ENCODE results near the gene ARPP19.
A peak's percentile ranks its signal among the peaks of the same experiment; 100 is the strongest.
"Not testable (repeated sequence)": the region's sequence is repeated elsewhere in the genome, so short reads cannot be mapped to it uniquely, and the experiment has no call there.

ARPP19 gene

DNA sequence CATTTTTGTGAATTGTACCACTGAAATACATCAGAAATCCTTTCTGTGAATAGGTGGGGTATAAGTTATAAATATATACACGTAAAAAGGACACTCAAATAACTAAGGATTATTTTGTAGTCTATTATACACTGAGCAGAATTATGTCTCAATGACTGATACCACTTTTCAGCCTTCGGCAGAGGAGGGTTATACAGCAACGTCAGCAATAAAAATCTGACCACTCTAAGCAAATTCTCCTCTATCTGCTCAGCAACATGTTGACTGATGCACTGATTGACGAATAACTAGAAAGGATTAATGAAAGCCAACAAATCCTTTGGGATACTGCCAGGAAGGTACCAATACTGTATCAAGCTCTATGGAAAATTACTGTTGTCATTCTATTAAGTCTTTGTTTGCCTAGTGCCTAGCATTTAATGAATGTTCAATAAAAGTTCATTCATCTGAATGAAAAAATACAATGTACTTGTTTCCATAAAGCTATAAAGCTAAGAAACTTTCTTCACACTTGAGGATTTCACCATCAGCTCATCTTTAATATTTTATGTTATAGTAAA is 5.2 kb downstream of the ARPP19 start:
- DNase-seq (no peak), ATAC-seq (replicated peaks) (no peak)
- H3K4me1 Mint-ChIP-seq = peaks cover 25 to 54% of the 10 kb centered on the region in 2 donors
- H3K27me3 Mint-ChIP-seq = no peaks in the 10 kb centered on the region
- no peak overlapping the region for H3K4me3 Mint-ChIP-seq
- no peak overlapping the region for H3K27ac Mint-ChIP-seq
- H3K36me3 Mint-ChIP-seq = peaks cover 19 to 28% of the 10 kb centered on the region in 2 donors
- no peaks in the 10 kb centered on the region for H3K9me3 Mint-ChIP-seq

GRCh38 chr15:52559575-52559974 is 9.3 kb downstream of the ARPP19 start:
- Mint-ChIP-seq H3K9me3 (no peaks in the 10 kb centered on the region), H3K4me1 (peaks cover 23 to 48% of the 10 kb centered on the region in 2 donors), H3K4me3 (no peak overlapping the region), H3K36me3 (peaks cover 13 to 33% of the 10 kb centered on the region in 2 donors), H3K27me3 (no peaks in the 10 kb centered on the region), H3K27ac (no peak overlapping the region)
- DNase-seq (no peak), ATAC-seq (replicated peaks) (peak; percentile 31 to 41)

DNA sequence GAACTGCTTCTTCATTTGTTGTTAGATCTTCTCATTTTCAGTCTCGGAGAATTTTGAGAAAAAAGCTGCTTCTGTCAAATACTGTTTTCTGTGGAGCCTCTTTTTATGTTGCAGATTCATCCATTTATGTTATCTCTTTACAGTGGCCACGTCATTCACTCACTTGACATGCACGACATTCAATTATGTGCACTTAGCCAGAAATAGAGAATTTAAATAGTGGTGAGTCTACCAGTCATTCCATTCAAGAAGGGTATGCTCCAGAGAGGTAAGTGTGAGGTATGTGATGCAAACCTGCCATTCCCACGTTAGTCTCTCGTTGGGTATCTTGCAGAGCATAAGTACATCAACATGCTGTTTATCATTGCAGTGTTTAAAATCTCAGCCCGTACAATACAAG is 9.8 kb downstream of the ARPP19 start:
- peak overlapping the region; percentile 84 for H3K27ac Mint-ChIP-seq
- DNase-seq = no peak
- ATAC-seq (replicated peaks) = peak in 1 of 2 donors; percentile 43
- H3K36me3 Mint-ChIP-seq = peaks cover 13 to 39% of the 10 kb centered on the region in 2 donors
- no peaks in the 10 kb centered on the region for H3K27me3 Mint-ChIP-seq
- no peaks in the 10 kb centered on the region for H3K9me3 Mint-ChIP-seq
- peak overlapping the region in 1 of 2 donors; percentile 22 for H3K4me3 Mint-ChIP-seq
- peaks cover 24 to 44% of the 10 kb centered on the region in 2 donors for H3K4me1 Mint-ChIP-seq

GRCh38 chr15:52558196-52558595 is 10.6 kb downstream of the ARPP19 start:
- peak overlapping the region; percentile 88 for H3K27ac Mint-ChIP-seq
- ATAC-seq (replicated peaks) (peak; percentile 96 to 99), DNase-seq (peak; percentile 36)
- H3K4me1 Mint-ChIP-seq = peaks cover 27 to 48% of the 10 kb centered on the region in 2 donors
- no peaks in the 10 kb centered on the region for H3K9me3 Mint-ChIP-seq
- H3K27me3 Mint-ChIP-seq = no peaks in the 10 kb centered on the region
- H3K4me3 Mint-ChIP-seq = peak overlapping the region; percentile 33 to 51
- H3K36me3 Mint-ChIP-seq = peaks cover 16 to 42% of the 10 kb centered on the region in 2 donors

- peaks cover 23 to 40% of the 10 kb centered on the region in 2 donors for H3K4me1 Mint-ChIP-seq
- H3K27ac Mint-ChIP-seq = no peak overlapping the region
Observed at GRCh38 chr15:52557274-52557641, 11.6 kb downstream of the ARPP19 start.

GRCh38 chr15:52556524-52557273 is 12.1 kb downstream of the ARPP19 start:
- DNase-seq = no peak
- ATAC-seq (replicated peaks) = no peak
- Mint-ChIP-seq H3K4me3 (no peak overlapping the region), H3K9me3 (no peaks in the 10 kb centered on the region), H3K27me3 (no peaks in the 10 kb centered on the region), H3K27ac (no peak overlapping the region), H3K4me1 (peaks cover 22 to 40% of the 10 kb centered on the region in 2 donors), H3K36me3 (peaks cover 15 to 38% of the 10 kb centered on the region in 2 donors)

More at GRCh38 chr15:52557274-52557641, 11.6 kb downstream of the ARPP19 start:
- Mint-ChIP-seq H3K36me3 (peaks cover 15 to 38% of the 10 kb centered on the region in 2 donors), H3K9me3 (no peaks in the 10 kb centered on the region), H3K27me3 (no peaks in the 10 kb centered on the region), H3K4me3 (no peak overlapping the region)
- no peak for ATAC-seq (replicated peaks)
- no peak for DNase-seq

- no peaks in the 10 kb centered on the region for H3K27me3 Mint-ChIP-seq
- no peak for DNase-seq
- no peak for ATAC-seq (replicated peaks)
- no peak overlapping the region for H3K27ac Mint-ChIP-seq
- H3K36me3 Mint-ChIP-seq = peaks cover 18 to 32% of the 10 kb centered on the region in 2 donors
- H3K4me3 Mint-ChIP-seq = no peak overlapping the region
- H3K4me1 Mint-ChIP-seq = peaks cover 4 to 6% of the 10 kb centered on the region in 2 donors
- H3K9me3 Mint-ChIP-seq = no peaks in the 10 kb centered on the region
Observed at GRCh38 chr15:52552303-52552702, 16.5 kb downstream of the ARPP19 start.

DNA sequence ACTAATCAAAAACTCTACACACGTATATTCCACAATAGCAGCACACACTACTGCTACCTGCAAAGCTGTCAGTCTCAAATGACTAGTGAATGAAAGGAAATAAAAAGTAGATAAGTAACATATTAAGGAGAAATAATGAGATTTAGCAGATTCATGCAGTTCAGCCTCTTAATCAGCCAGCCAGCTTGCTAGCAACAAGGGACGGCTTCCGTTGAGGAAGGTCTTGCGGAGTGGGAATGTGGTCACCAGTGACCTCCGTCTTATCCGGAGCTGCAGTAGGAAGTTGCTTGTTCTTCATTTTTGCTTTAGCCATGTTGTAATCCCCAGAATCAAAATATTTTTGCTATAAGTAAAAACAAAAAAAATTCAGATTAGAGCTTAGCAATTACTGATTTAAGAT is 17.1 kb downstream of the ARPP19 start:
- H3K27me3 Mint-ChIP-seq = no peaks in the 10 kb centered on the region
- peaks cover 23 to 36% of the 10 kb centered on the region in 2 donors for H3K36me3 Mint-ChIP-seq
- no peak overlapping the region for H3K27ac Mint-ChIP-seq
- ATAC-seq (replicated peaks) = no peak
- no peaks in the 10 kb centered on the region for H3K9me3 Mint-ChIP-seq
- H3K4me3 Mint-ChIP-seq = no peak overlapping the region
- peaks cover 4 to 6% of the 10 kb centered on the region in 2 donors for H3K4me1 Mint-ChIP-seq
- DNase-seq = no peak

DNA sequence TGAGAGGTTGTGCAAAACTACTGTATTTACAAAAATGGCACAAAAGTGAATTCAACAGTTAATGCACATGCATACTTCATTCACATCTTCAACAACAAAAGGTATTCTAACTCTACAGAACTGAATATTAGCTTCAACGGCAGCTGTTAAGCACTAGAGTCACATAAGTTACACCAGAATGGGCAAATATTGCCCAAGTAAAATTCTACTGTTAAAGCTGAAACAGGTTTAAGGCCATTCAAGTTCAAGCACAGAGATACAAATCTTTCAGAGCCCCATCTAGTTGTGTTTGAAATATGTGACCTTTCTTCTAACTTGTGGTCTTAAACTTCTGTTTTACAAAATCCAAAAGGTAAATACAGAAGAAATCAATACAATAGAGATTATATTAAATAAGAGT is 17.6 kb downstream of the ARPP19 start:
- not testable (repeated sequence) for H3K9me3 Mint-ChIP-seq; H3K27me3 Mint-ChIP-seq; H3K4me3 Mint-ChIP-seq; H3K4me1 Mint-ChIP-seq; ATAC-seq (replicated peaks); DNase-seq; H3K27ac Mint-ChIP-seq
- peaks cover 28 to 37% of the 10 kb centered on the region in 2 donors for H3K36me3 Mint-ChIP-seq

- ATAC-seq (replicated peaks) (peak in 1 of 2 donors; percentile 27), DNase-seq (no peak)
- Mint-ChIP-seq H3K27ac (peak overlapping the region; percentile 49), H3K27me3 (no peaks in the 10 kb centered on the region), H3K9me3 (peaks cover 10% of the 10 kb centered on the region in 2 donors), H3K36me3 (peaks cover 40 to 41% of the 10 kb centered on the region in 2 donors), H3K4me1 (no peaks in the 10 kb centered on the region), H3K4me3 (no peak overlapping the region)
Observed at GRCh38 chr15:52546031-52546751, 22.6 kb downstream of the ARPP19 start.

DNA sequence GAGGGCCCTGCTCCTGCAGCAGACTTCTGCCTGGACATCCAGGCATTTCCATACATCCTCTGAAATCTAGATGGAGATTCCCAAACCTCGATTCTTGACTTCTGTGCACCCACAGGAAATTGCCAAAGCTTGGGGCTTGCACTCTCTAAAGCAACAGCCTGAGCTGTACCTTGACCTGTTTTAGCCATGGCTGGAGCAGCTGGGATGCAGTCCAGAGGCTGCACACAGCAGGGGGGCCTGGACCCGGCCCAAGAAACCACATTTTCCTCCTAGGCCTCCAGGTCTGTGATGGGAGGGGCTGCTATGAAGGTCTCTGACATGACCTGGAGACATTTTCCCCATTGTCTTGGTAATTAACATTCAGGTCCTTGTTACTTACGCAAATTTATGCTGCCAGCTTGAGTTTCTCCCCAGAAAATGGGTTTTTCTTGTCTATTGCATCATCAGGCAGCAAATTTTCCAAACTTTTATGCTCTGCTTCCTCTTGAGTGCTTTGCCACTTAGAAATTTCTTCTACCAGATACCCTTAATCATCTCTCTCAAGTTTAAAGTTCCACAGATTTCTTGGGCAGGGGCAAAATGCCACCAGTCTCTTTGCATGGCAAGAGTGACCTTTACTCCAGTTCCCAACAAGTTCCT is 28.3 kb downstream of the ARPP19 start:
- no peaks in the 10 kb centered on the region for H3K4me1 Mint-ChIP-seq
- H3K27ac Mint-ChIP-seq = no peak overlapping the region
- DNase-seq = no peak
- H3K36me3 Mint-ChIP-seq = peaks cover 13 to 15% of the 10 kb centered on the region in 2 donors
- H3K9me3 Mint-ChIP-seq = peaks cover 6 to 11% of the 10 kb centered on the region in 2 donors
- no peak for ATAC-seq (replicated peaks)
- no peak overlapping the region for H3K4me3 Mint-ChIP-seq
- H3K27me3 Mint-ChIP-seq = peaks cover 0 to 5% of the 10 kb centered on the region in 2 donors

DNA sequence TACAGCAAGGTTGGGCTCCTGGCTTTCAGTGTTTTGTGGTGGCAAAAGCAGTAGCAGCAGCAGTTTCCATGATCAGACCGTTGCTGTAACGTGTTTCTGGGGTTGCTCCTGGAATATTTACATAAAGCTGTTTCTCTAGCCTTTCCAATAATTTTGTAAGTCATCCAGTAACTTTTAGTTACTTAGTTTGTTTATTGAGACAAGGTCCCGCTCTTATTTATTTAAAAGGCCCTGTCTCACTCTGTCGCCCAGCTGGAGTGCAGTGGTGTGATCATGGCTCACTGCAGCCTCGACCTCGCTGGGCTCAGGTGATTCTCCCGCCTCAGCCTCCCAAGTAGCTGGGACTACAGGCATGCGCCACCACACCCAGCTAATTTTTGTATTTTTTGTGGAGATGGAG is 31.4 kb downstream of the ARPP19 start:
- Mint-ChIP-seq H3K36me3 (peaks cover 4 to 6% of the 10 kb centered on the region in 2 donors), H3K27ac (no peak overlapping the region), H3K4me1 (no peaks in the 10 kb centered on the region), H3K9me3 (peaks cover 6 to 10% of the 10 kb centered on the region in 2 donors), H3K4me3 (no peak overlapping the region), H3K27me3 (peaks cover 0 to 5% of the 10 kb centered on the region in 2 donors)
- ATAC-seq (replicated peaks) (no peak), DNase-seq (no peak)

DNA sequence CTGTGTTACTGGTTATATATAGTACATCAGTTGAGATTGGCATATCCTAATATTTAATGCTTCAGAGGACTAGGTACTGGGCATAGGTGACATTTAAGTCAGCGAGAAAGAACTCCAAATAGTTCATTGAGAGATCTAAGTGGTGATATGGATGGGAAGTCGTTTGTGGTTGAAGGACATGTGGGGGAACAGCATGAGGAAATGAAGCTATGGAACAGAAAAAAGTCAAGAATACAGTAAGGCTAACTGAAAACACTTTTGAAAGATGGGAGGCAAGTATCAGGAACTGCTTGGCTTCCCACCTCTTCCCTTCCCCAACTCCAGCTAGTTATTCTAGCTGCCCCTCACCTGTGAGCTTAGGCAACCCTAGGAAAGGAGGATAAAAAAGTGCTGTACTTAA is 36.4 kb downstream of the ARPP19 start:
- H3K4me3 Mint-ChIP-seq = no peak overlapping the region
- H3K36me3 Mint-ChIP-seq = no peaks in the 10 kb centered on the region
- H3K9me3 Mint-ChIP-seq = no peaks in the 10 kb centered on the region
- H3K4me1 Mint-ChIP-seq = peaks cover 8 to 14% of the 10 kb centered on the region in 2 donors
- DNase-seq = no peak
- H3K27ac Mint-ChIP-seq = no peak overlapping the region
- ATAC-seq (replicated peaks) = no peak
- H3K27me3 Mint-ChIP-seq = peaks cover 3 to 5% of the 10 kb centered on the region in 2 donors

- DNase-seq (no peak), ATAC-seq (replicated peaks) (no peak)
- H3K27ac Mint-ChIP-seq = peak overlapping the region; percentile 73
- H3K36me3 Mint-ChIP-seq = no peaks in the 10 kb centered on the region
- peak overlapping the region; percentile 67 to 81 for H3K4me3 Mint-ChIP-seq
- H3K9me3 Mint-ChIP-seq = no peaks in the 10 kb centered on the region
- H3K27me3 Mint-ChIP-seq = peaks cover 0 to 3% of the 10 kb centered on the region in 2 donors
- H3K4me1 Mint-ChIP-seq = peaks cover 15 to 32% of the 10 kb centered on the region in 2 donors
Observed at GRCh38 chr15:52529940-52530339, 38.9 kb downstream of the ARPP19 start.

All from stimulated activated naive B cell treated with anti-CD40 and anti-IgM and Interleukin-4, amounts not matched to agents 10 μg/mL and 1 μg/mL and 100 μg/mL, for 72 hours (primary cell).